ENCODE measurements around the gene GBP7.
"Not testable (repeated sequence)": the region's sequence is repeated elsewhere in the genome, so short reads cannot be mapped to it uniquely, and the experiment has no call there.

The GBP7 gene

DNA sequence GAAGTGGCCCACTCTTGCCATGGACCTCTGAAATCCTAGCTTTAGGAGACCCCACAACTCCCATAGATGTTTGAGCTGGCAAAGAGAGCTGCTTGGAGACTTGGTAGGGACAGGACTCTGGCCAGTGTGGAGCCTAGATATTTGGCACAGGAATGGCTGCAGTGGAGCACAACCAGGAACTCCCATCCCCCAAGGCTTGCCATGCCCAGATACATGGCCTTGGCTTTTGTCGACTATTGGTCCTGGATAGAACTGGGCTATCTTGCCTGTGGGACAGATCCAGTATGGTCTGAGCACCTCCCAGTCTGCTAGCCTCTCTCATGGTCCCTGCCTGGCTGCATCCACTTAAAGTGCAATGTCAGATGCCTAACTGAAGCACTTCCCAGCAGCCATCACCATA lies 42.1 kb downstream of the GBP7 start:
- no peak for DNase-seq (ENCODE audit: low read depth)
- TF ChIP-seq, protein P1, sequence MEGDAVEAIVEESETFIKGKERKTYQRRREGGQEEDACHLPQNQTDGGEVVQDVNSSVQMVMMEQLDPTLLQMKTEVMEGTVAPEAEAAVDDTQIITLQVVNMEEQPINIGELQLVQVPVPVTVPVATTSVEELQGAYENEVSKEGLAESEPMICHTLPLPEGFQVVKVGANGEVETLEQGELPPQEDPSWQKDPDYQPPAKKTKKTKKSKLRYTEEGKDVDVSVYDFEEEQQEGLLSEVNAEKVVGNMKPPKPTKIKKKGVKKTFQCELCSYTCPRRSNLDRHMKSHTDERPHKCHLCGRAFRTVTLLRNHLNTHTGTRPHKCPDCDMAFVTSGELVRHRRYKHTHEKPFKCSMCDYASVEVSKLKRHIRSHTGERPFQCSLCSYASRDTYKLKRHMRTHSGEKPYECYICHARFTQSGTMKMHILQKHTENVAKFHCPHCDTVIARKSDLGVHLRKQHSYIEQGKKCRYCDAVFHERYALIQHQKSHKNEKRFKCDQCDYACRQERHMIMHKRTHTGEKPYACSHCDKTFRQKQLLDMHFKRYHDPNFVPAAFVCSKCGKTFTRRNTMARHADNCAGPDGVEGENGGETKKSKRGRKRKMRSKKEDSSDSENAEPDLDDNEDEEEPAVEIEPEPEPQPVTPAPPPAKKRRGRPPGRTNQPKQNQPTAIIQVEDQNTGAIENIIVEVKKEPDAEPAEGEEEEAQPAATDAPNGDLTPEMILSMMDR (IDR thresholded peaks at IDR 0.05; ENCODE audit: low read length, missing control alignments), result no peak
- H3K4me3 ChIP-seq (replicated peaks; ENCODE audit: low read depth, low read length), result no peak overlapping the region

DNA sequence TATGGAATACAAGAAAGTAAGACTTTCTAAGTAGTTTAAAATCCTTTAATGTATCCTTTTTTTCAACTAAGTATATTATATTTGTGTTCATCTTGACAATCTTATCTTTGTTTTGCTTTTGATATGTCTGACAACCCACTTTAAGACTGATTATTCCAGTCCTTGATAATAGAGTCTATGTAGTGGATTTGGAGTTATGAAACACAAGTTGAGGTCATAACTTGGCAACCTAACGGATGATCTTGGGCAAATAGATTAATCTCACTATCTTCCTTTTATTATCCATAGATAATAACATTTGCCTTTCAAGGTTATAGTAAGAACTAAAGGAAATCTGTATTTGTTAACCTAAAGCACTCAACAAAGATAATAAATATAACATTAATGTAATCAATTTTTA lies 45.1 kb downstream of the GBP7 start:
- TF ChIP-seq, protein P1 (IDR thresholded peaks at IDR 0.05; ENCODE audit: low read length, missing control alignments), result no peak
- peak; percentile 22 for DNase-seq (ENCODE audit: low read depth)
- H3K4me3 ChIP-seq (replicated peaks; ENCODE audit: low read depth, low read length), result no peak overlapping the region

DNA sequence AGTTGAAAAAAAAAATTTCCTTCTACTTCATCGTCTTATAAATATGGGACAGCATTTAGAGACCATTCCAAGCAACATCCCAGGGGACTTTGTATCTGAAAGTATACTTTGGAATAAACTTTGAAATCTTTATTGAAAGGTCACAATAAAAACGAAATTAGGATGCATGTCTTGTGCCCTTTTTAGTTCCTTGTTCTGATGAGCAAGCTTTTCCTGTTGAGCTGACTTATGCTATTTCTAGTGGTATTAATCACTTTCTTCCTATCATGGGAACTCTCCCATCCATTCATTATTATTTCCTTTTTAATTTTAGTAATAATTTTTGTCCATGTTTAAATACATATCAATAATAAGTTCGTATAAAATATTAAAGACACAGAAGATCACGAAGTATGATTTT lies 45.9 kb downstream of the GBP7 start:
- H3K4me3 ChIP-seq (replicated peaks; ENCODE audit: low read depth, low read length), result no peak overlapping the region

DNA sequence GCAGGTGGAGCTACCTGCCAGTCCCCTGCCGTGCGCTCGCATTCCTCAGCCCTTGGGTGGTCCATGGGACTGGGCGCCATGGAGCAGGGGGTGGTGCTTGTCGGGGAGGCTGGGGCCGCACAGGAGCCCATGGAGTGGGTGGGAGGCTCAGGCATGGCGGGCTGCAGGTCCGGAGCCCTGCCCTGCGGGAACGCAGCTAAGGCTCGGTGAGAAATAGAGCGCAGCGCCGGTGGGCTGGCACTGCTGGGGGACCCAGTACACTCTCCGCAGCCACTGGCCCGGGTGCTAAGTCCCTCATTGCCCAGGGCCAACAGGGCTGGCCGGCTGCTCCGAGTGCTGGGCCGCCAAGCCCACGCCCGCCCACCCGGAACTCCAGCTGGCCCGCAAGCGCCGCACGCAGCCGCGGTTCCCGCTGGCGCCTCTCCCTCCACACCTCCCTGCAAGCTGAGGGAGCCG lies 47.8 kb downstream of the GBP7 start:
- H3K4me3 ChIP-seq (replicated peaks; ENCODE audit: low read depth, low read length), result not testable (repeated sequence)

More for the DNA sequence above, 45.9 kb downstream of the GBP7 start:
- TF ChIP-seq, protein P1 (IDR thresholded peaks at IDR 0.05; ENCODE audit: low read length, missing control alignments), result no peak
- DNase-seq (ENCODE audit: low read depth), result no peak

DNA sequence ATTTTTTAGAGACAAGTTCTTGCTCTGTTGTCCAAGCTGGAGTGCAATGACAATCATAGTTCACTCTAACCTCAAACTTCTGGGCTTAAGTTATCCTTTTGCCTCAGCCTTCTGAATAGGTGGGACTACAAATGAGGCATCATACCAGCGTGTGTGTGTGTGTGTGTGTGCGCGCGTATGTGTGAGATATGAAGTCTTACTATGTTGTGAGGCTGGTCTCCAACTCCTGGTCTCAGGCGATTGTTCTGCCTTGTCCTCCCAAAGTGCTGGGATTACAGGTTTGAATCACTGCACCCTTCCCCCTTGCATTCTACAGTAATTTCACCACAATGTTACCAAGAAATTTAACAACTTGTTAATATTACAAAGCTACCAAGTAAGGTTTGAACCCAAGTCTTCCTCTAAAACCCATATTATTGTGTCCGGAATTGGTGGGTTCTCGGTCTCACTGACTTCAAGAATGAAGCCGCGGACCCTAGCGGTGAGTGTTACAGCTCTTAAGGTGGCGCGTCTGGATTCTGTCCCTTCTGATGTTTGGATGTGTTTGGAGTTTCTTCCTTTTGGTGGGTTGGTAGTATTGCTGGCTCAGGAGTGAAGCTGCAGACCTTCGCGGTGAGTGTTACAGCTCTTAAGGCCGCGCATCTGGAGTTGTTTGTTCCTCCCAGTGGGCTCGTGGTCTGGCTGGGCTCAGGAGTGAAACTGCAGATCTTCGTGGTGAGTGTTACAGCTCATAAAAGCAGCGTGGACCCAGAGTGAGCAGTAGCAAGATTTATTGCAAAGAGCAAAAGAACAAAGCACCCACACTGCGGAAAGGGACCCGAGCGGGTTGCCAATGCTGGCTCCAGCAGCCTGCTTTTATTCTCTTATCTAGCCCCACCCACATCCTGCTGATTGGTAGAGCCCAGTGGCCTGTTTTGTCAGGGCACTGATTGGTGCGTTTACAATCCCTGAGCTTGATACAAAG lies 48.9 kb downstream of the GBP7 start:
- peak; percentile 7 for DNase-seq (ENCODE audit: low read depth)
- H3K4me3 ChIP-seq (replicated peaks; ENCODE audit: low read depth, low read length), result not testable (repeated sequence)

More for the DNA sequence above, 47.8 kb downstream of the GBP7 start:
- not testable (repeated sequence) for DNase-seq (ENCODE audit: low read depth)

DNA sequence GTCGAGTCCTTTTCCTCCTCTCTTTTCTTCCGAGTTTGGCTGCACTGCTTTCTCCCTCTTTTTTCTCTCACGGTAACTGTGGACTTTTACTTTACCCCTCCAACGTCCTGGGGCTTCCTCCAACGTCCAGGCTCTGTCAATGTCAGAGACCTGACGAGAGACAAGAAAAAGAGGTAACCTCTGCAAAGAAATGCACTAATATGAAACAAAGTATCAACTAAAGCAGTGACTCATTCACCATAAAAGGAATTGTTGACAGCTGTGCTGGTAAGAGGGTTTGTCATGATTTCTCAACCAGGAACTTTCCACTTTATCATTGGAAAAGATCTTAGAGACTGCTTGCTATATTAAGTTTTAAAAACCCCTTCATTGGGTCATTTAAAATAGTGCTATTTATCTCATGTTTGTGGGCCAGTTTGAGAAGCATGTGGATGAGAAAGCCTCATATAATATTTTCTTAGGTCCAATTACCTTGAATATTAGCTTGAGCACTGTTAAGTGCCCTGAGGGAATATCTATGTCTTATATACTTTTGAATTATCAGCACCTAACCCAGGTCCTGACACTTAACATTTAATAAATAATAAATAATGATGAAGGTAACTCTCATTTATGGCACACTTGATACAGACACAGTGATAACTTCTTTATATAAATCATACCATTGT lies 49.8 kb downstream of the GBP7 start, which contains the start of gene GBP2:
TSS of gene GBP2 (minus strand) at position 202 of the 668 bp plus-strand sequence. CDS start 4,148 bp downstream, outside the sequence.
- TF ChIP-seq, protein P1 (IDR thresholded peaks at IDR 0.05; ENCODE audit: low read length, missing control alignments), result no peak
- peak; percentile 82 for DNase-seq (ENCODE audit: low read depth)
- peak within 1 kb of the TSS; percentile 57 for H3K4me3 ChIP-seq (replicated peaks; ENCODE audit: low read depth, low read length)

DNA sequence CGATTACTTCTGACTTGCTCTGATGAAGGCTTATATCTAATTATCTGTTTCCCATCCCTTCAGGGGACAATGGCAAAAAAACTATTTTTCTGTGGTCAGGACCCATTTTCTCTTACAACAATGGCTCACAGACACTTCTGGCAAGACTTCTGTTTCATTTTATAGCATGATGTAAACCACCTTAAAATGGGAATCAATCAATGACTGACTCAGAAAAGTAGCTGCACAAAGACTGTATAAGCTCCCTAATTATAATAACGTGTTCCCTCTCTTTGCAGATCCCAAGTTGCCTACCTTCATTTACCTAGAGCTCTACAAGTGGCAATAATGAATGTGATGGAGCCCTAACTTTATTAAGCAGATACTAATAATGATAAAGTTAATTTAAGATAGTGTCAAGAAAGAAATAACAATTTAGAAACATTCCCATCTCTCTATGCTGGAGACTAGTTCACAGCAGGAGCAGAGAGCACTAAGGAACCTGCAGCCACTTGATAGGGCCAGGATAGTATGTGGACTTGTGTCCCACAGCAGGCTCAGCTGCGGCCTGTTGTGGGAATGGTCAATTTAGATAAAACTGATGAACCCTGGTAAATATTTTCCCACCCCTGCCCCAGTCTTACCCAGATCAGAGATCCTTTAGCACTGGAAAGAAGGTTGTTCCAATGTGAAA lies 50.4 kb downstream of the GBP7 start:
- H3K4me3 ChIP-seq (replicated peaks; ENCODE audit: low read depth, low read length), result peak overlapping the region; percentile 57
- DNase-seq (ENCODE audit: low read depth), result no peak

More for the DNA sequence above, 50.4 kb downstream of the GBP7 start:
- TF ChIP-seq, protein P1 (IDR thresholded peaks at IDR 0.05; ENCODE audit: low read length, missing control alignments), result no peak

All from fibroblast of pulmonary artery (primary cell).